ENCODE measurements around the gene ID2. TPM values are rescaled to one million over a fixed set of nuclear protein-coding genes. Genes with fewer than 3 reads are reported as not detected.

The ID2 gene
- total RNA-seq, 2 experiments from 2014 or later, result 85.7 to 91.6 TPM

DNA sequence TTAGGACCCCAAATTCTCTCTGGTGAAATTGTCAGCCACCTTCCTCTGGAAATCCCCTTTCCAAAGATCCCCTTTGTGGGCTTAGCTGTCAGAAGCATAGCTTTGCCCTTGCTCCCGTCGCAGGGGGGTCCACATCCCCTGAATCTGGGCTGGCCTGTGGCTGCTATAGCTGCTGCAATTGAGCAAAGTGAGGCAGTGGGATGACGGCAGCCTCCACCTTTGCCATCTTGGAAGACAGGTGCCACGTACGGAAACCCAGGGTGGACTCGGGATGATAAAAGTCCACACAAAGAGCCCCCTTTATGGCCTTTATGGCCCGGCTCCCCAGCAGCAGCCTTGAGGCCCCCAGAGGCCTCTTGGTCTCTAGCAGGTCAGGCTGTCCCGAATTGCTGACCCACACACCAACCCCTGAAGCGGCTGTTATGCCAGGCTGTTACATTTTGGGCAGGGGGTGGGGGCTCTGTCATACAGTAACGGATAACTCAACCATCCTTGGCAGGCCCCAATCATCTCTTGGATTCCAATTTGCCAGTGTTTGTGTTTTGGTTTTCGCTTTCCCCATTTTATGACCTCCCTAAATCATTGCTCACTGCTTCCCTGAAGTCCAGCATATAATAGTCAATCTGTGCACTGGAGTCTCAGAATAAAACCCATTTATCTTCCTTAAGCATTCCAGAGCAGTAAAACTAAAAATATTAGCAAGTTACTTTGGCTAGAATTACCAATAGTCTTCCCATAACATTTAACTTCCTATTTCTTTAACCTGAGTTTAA is 33.2 kb upstream of the ID2 start:
- ChIA-PET POLR2A (no interaction called here), CTCF (no interaction called here)
- Mint-ChIP-seq H3K27me3 (no peaks in the 10 kb centered on the region), H3K4me3 (no peak overlapping the region), H3K27ac (no peak overlapping the region), H3K4me1 (ENCODE audit: low read depth) (peaks cover 4% of the 10 kb centered on the region), H3K9me3 (no peaks in the 10 kb centered on the region), H3K36me3 (ENCODE audit: low read depth) (no peaks in the 10 kb centered on the region)
- ATAC-seq, result no peak
- TF ChIP-seq, protein P1, sequence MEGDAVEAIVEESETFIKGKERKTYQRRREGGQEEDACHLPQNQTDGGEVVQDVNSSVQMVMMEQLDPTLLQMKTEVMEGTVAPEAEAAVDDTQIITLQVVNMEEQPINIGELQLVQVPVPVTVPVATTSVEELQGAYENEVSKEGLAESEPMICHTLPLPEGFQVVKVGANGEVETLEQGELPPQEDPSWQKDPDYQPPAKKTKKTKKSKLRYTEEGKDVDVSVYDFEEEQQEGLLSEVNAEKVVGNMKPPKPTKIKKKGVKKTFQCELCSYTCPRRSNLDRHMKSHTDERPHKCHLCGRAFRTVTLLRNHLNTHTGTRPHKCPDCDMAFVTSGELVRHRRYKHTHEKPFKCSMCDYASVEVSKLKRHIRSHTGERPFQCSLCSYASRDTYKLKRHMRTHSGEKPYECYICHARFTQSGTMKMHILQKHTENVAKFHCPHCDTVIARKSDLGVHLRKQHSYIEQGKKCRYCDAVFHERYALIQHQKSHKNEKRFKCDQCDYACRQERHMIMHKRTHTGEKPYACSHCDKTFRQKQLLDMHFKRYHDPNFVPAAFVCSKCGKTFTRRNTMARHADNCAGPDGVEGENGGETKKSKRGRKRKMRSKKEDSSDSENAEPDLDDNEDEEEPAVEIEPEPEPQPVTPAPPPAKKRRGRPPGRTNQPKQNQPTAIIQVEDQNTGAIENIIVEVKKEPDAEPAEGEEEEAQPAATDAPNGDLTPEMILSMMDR (IDR thresholded peaks at IDR 0.05), result no peak
- no peak for DNase-seq
- intact Hi-C loops (cut with micrococcal nuclease), result no loop called here

DNA sequence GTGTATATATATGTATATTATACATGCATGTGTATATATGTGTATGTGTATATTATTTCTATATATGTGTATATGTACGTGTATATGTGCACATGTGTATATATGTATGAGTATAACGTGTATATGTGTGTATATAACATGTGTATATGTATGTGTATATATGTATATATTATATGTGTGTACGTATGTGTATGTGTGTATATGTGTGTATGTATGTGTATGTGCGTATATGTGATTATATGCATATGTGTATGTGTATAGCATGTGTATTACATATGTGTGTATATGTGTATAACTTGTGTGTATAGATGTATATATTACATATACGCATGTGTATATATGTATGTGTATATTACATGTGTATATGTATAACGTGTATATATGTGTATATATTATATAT is 32.1 kb upstream of the ID2 start:
- no peaks in the 10 kb centered on the region for H3K4me1 Mint-ChIP-seq (ENCODE audit: low read depth)
- ChIA-PET CTCF (no interaction called here), POLR2A (no interaction called here)
- H3K36me3 Mint-ChIP-seq (ENCODE audit: low read depth), result no peaks in the 10 kb centered on the region
- no peaks in the 10 kb centered on the region for H3K27me3 Mint-ChIP-seq
- no peak for DNase-seq
- no peak overlapping the region for H3K27ac Mint-ChIP-seq
- no peaks in the 10 kb centered on the region for H3K9me3 Mint-ChIP-seq
- intact Hi-C loops (cut with micrococcal nuclease), result no loop called here
- ATAC-seq, result no peak
- TF ChIP-seq, protein P1 (IDR thresholded peaks at IDR 0.05), result no peak
- H3K4me3 Mint-ChIP-seq, result no peak overlapping the region

DNA sequence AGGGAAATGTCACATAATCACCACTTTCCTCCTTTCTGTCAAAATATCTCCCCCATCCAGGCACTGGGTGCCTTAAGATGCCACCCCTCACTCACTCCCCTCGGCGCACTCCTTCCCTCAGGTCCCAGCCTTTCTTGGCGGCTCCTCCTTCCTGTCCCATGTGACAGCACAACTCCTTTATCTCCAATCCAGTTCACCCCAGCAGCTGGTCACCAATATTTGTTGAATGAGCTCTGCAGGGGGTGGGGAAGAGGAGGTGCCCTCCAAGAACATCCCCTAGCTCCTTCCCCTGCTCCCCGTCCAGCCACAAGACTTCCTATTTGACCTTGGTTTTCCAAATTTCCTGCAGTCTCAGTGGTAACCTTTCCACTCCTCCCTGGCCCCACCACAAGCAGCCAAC is 31.6 kb upstream of the ID2 start:
- H3K27ac Mint-ChIP-seq, result no peak overlapping the region
- ATAC-seq (no peak), DNase-seq (no peak)
- H3K4me1 Mint-ChIP-seq (ENCODE audit: low read depth), result no peaks in the 10 kb centered on the region
- H3K9me3 Mint-ChIP-seq, result no peaks in the 10 kb centered on the region
- no peaks in the 10 kb centered on the region for H3K27me3 Mint-ChIP-seq
- POLR2A ChIA-PET, result no interaction called here
- TF ChIP-seq, protein P1 (IDR thresholded peaks at IDR 0.05), result no peak
- no peaks in the 10 kb centered on the region for H3K36me3 Mint-ChIP-seq (ENCODE audit: low read depth)
- CTCF ChIA-PET, result no interaction called here
- H3K4me3 Mint-ChIP-seq, result no peak overlapping the region
- intact Hi-C loops (cut with micrococcal nuclease), result no loop called here

DNA sequence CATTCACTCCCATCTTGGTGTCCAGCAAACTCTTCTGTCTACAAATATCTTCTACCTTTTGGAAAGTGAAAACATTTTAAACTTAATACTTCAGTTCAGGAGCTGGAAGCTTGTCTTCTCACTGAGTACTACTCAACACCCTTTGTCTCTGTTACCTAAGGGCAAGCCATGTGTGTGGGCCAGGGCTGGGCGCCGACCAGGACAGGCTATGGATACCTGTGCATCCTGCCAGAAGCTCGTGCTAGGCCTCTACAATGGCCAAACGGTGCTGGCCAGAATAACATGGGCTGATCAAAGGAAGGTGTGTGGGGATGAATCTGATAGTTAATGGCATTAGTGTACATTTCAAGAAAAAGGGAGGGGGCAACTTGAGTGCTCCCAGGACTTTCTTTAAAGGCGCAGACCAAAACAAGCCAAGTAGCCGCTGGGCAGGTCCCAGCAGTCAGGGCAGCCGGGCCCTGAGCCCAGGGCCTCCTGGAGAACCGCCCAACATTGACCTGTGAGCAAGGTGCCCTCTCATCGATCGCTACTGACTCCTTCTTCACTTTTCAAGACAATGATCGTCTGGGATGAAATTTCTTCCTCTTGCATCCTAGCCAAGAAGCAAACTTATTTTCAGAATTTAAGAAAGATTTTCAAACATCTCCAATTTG is 29.0 kb upstream of the ID2 start:
- H3K9me3 Mint-ChIP-seq, result no peaks in the 10 kb centered on the region

DNA sequence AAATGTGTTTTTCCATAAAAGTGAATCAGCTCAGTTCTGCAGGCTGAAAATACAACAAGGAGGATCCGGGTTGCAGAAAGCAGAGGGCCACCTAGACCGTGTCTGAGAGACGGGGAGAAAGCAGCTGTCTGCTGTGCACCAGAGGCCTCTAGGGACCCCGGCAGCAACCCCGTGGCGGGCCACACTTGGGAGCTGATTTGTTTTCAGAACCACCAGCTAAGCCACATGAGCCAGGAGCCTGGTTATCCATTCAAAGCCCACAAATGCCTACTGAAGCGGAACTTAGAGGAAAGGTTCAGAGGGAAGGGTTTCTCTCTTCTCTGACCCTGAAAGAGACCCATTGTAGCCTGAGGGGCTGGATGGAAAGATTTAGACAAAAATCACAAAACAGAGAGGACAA is 28.4 kb upstream of the ID2 start:
- intact Hi-C loops (cut with micrococcal nuclease), result no loop called here
- H3K27me3 Mint-ChIP-seq, result peaks cover 8% of the 10 kb centered on the region
- ChIA-PET POLR2A (no interaction called here), CTCF (no interaction called here)
- H3K36me3 Mint-ChIP-seq (ENCODE audit: low read depth), result no peaks in the 10 kb centered on the region
- ATAC-seq, result no peak
- no peaks in the 10 kb centered on the region for H3K9me3 Mint-ChIP-seq
- TF ChIP-seq, protein P1 (IDR thresholded peaks at IDR 0.05), result no peak
- no peak overlapping the region for H3K4me3 Mint-ChIP-seq
- peaks cover 9% of the 10 kb centered on the region for H3K4me1 Mint-ChIP-seq (ENCODE audit: low read depth)
- DNase-seq, result no peak
- no peak overlapping the region for H3K27ac Mint-ChIP-seq

More for the DNA sequence above, 29.0 kb upstream of the ID2 start:
- ChIA-PET POLR2A (no interaction called here), CTCF (no interaction called here)
- TF ChIP-seq, protein P1 (IDR thresholded peaks at IDR 0.05), result no peak
- Mint-ChIP-seq H3K4me1 (ENCODE audit: low read depth) (peaks cover 9% of the 10 kb centered on the region), H3K4me3 (no peak overlapping the region), H3K27ac (no peak overlapping the region), H3K27me3 (peaks cover 8% of the 10 kb centered on the region), H3K36me3 (ENCODE audit: low read depth) (no peaks in the 10 kb centered on the region)
- intact Hi-C loops (cut with micrococcal nuclease), result no loop called here
- no peak for ATAC-seq
- no peak for DNase-seq
